ENCODE data around the gene GPC5. TPM values are rescaled to one million over a fixed set of nuclear protein-coding genes. Genes with fewer than 3 reads are reported as not detected.
"Not testable (repeated sequence)": the region's sequence is repeated elsewhere in the genome, so short reads cannot be mapped to it uniquely, and the experiment has no call there.

GPC5 gene
- total RNA-seq, 1 donor from 2014 or later = 7.3 TPM

DNA sequence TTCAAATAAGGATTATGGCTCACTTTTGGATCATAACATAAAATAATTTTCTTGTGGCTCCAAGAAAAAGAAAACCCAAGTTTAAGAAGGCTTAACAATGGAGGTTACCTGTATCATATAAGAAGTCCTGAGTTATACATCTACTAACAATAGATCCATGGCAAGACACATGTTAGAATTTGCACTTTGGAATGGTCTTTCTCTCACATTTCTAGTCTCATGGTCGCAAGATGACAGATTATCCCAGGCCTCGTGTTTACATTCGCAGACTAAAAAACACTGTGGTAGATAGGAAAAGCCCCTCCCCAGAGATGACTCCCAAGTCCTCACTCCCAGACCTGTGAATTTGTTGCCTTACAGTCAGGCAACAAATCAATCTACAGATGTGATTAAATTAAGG lies 1082.0 kb downstream of the GPC5 start:
- no peak for FAIRE-seq

GRCh38 chr13:92482790-92483189 lies 1084.4 kb downstream of the GPC5 start:
- DNase-seq (ENCODE audit: low spot score in 2 of 2); FAIRE-seq: not testable (repeated sequence)

More for the DNA sequence above, 1082.0 kb downstream of the GPC5 start:
- no peak for DNase-seq (ENCODE audit: low spot score in 2 of 2)

DNA sequence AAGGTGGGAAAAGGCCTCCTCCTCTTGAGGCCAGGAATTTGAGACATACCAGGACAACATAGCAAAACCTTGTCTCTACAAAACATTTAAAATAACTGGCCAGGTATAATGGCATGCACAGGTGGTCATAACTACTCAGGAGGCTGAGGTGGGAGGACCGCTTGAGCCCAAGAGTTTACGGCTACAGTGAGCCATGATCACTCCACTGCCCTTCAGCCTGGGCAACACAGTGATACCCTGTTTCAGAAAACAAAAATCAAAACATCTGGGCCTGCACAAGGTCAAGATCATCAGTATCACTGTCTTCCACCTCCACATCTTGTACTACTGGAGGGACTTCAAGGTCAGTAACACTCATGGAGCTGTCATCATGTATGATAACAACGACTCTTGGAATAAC lies 1085.5 kb downstream of the GPC5 start:
- FAIRE-seq (no peak), DNase-seq (ENCODE audit: low spot score in 2 of 2) (no peak)

DNA sequence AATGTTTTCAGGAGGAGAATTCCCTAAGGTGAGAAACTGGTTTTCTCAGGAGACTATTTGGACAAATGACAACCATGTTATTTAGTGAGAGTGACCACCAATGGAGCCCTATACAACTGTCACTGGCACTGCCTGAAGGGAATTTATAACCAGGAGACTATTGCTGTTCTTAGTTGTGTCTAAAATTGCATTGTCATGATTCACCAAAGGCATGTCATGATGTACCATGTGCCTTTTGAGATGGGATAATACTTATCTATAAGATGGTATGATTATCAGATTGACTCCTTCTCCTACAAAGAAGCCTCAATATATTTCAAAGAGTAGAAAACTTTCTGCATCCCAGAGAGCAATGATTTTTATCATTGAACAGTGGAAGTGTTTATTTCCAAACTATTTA lies 1088.8 kb downstream of the GPC5 start:
- DNase-seq (ENCODE audit: low spot score in 2 of 2) (no peak), FAIRE-seq (no peak)

- FAIRE-seq (no peak), DNase-seq (ENCODE audit: low spot score in 2 of 2) (no peak)
Observed at GRCh38 chr13:92488249-92488852, 1089.9 kb downstream of the GPC5 start.

DNA sequence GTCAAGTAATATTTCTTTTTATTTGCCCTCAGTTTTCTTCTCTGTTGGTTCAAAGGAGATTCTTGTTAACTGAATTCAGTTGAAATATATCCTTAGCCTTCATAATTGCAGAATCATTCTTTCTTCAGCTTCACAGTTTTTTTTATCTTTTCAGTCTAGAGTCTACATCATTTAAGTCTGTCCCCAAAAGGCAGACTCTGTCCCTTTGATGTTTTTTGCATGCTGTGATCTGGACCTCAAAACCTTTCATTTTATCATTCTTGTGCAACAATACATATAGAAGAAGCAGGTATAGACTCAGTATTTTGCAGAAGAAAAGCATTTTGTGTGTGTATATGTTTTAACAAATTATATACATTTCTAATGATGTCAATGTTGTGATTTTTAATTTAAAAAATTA lies 1093.4 kb downstream of the GPC5 start:
- FAIRE-seq (no peak), DNase-seq (ENCODE audit: low spot score in 2 of 2) (no peak)

GRCh38 chr13:92494915-92495314 lies 1096.5 kb downstream of the GPC5 start:
- FAIRE-seq (no peak), DNase-seq (ENCODE audit: low spot score in 2 of 2) (no peak)

DNA sequence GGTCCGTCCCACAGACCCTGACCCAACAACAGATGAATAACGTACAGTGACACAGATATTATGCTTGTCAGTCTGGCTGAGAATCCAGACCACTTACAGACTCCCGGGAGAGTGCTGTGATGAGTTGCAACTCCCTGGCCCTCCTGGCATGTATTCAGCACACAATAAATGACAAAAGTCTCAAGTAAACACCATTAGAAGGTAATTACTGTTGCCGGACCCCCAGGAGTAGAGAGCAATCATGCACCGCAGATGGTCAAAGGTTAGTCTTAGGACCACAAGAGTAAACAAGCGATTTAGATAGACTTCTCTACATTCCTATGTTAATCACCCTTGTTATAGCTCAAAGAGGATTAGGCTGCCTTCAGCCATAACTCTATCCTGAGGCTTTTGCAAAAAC lies 1101.8 kb downstream of the GPC5 start:
- DNase-seq (ENCODE audit: low spot score in 2 of 2) = no peak
- FAIRE-seq = no peak

DNA sequence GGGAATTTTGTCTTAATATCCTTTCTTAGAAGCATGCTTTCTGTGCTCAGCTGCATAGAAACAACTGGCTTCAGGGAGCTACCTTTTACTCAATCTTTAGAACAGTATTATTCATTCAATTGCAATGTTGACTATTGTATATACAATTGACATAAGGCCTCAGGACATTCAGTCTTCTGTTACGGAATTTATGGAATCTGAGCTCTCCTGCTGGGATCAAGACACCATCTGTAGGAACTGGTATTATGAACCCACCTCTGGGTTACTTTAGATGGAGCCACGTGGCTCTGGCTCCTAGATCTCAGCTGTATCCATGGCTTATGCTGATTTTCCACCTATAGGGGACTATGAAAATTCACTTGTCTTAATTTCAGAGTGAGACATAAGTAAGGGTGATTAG lies 1112.0 kb downstream of the GPC5 start:
- no peak for FAIRE-seq
- DNase-seq (ENCODE audit: low spot score in 2 of 2) = no peak

DNA sequence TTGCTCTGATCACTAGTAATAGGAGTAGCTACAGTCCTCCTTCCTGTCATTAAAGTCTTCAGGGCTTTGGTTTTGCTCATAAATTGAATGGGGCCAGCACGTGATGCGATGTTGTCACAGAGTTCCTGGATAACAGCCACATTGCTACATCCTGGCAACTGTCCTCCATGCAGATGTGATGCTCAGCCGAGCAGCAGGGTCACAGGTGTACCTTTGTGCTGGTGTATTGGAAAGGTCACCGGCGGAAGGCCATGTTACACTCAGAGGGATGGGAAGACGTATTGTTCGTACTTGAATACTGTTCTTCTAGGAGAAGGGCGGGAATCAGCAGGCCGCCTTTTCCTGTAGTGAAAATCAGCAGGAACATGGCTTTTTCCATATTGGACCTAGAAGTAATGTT lies 1114.4 kb downstream of the GPC5 start:
- FAIRE-seq (no peak), DNase-seq (ENCODE audit: low spot score in 2 of 2) (no peak)

- FAIRE-seq (no peak), DNase-seq (ENCODE audit: low spot score in 2 of 2) (no peak)
Observed at GRCh38 chr13:92513672-92514071, 1115.3 kb downstream of the GPC5 start.

- no peak for FAIRE-seq
- no peak for DNase-seq (ENCODE audit: low spot score in 2 of 2)
Observed at GRCh38 chr13:92514420-92515125, 1116.2 kb downstream of the GPC5 start.

DNA sequence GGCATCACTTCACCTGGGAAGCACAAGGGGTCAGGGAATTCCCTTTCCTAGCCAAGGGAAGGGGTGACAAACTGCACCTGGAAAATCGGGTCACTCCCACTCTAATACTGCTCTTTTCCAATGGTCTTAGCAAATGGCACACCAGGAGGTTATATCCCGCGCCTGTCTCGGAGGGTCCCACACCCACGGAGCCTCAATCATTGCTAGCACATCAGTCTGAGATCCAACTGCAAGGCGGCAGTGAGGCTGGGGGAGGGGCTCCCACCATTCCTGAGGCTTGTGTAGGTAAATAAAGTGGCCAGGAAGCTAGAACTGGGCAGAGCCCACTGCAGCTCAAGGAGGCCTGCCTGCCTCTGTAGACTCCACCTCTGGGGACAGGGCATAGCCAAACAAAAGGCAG lies 1118.5 kb downstream of the GPC5 start:
- not testable (repeated sequence) for DNase-seq (ENCODE audit: low spot score in 2 of 2); FAIRE-seq

DNA sequence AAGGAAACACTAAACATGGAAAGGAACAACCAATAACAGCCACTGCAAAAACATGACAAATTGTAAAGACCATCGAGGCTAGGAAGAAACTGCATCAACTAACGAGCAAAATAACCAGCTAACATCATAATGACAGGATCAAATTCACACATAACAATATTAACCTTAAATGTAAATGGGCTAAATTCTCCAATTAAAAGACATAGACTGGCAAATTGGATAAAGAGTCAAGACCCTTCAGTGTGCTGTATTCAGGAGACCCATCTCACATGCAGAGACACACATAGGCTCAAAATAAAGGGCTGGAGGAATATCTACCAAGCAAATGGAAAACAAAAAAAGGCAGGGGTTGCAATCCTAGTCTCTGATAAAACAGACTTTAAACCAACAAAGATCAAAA lies 1120.2 kb downstream of the GPC5 start:
- not testable (repeated sequence) for DNase-seq (ENCODE audit: low spot score in 2 of 2); FAIRE-seq

DNA sequence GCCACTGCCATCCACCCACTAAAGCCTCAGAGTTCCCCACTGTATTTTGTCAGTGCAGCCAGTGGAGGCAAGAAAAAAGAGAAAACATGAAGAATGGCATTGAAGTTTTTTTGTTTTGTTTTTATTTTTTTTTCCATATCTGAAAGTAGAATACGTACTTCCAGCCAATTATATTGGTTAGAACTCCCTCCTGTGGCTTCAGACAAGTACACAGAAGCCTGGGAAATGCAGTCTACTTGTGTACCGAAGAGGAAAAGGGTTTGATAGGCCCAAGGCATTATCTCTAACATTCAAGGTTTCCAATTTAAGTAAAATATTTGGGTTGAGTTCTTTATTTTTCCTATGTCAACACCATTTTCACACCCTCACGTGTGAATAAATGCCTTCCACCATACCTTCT lies 1131.9 kb downstream of the GPC5 start:
- DNase-seq (ENCODE audit: low spot score in 2 of 2) (no peak), FAIRE-seq (no peak)

GRCh38 chr13:92535222-92536006 lies 1137.0 kb downstream of the GPC5 start:
- DNase-seq (ENCODE audit: low spot score in 2 of 2) (no peak), FAIRE-seq (no peak)

DNA sequence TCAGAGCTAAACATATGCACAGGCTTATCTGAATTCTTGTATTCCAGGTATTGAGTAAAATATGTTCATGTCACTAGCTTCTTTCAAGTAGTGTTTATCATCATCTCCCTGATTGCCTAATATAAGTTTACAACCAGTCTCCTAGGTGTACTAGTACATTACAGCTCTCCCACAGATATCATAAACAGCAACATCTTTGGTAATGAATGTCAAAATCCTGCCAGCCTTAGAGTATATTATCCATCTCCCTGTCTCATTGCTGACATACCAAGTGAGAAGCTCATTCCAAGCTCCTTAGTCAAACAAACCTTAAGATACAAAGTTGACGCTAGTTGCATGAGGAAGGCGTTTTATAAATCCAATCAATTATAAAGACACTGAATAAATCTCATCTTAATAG lies 1139.0 kb downstream of the GPC5 start:
- DNase-seq (ENCODE audit: low spot score in 2 of 2) (no peak), FAIRE-seq (no peak)

GRCh38 chr13:92538164-92538563 lies 1139.7 kb downstream of the GPC5 start:
- no peak for DNase-seq (ENCODE audit: low spot score in 2 of 2)
- FAIRE-seq = no peak

DNA sequence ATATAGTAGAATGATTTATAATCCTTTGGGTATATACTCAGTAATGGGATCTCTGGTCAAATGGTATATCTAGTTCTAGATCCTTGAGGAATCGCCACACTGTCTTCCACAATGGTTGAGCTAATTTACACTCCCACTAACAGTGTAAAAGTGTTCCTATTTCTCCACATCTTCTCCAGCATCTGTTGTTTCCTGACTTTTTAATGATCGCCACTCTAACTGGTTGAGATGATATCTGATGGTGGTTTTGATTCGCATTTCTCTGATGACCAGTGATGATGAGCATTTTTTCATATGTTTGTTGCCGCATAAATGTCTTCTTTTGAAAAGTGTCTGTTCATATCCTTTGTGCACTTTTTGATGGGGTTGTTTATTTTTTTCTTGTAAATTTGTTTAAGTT lies 1140.7 kb downstream of the GPC5 start:
- not testable (repeated sequence) for FAIRE-seq; DNase-seq (ENCODE audit: low spot score in 2 of 2)

DNA sequence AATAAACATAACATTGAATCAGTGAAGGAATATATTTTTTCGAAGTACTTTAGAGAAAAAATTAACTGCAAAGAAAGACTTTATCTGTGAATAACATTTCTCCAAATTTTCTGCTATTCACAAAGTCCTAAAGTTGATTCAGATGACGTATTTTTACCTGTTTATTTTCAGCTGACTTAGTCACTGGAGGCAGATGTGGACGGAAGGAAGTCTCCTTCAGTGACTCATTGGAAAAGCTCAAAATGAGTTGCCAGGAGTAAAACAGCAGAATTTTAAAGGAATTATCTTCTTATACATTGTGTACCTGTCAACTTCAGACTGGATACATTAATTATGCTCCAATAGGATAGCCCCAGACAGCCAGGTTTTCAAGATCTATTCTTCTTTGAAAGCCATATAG lies 1148.8 kb downstream of the GPC5 start:
- FAIRE-seq (no peak), DNase-seq (ENCODE audit: low spot score in 2 of 2) (no peak)

- DNase-seq (ENCODE audit: low spot score in 2 of 2) (no peak), FAIRE-seq (no peak)
Observed at GRCh38 chr13:92549276-92549675, 1150.9 kb downstream of the GPC5 start.

Measured in frontal cortex (tissue), 4 donors.